SK-N-SH (cell line): ENCODE data around the gene KRT3.

Experiments
- EZH2phosphoT487 ChIP-seq: fragments of 200-600 bp; sonication (generic); IDR thresholded peaks from 2 replicates; pipeline ENCODE4 v1.6.1; 2017; ENCODE audit warnings: low read depth, mixed run types, mild to moderate bottlenecking, antibody characterized with exemption, moderate library complexity, borderline replicate concordance
- GATA2 ChIP-seq: sonication (generic); formaldehyde crosslinking; IDR thresholded peaks from 2 replicates; pipeline ENCODE4 v1.5.0; 2020; ENCODE audit warnings: mild to moderate bottlenecking, missing genetic modification reagents
- JUND ChIP-seq: IDR thresholded peaks from 2 replicates; pipeline ENCODE4 v1.4.0; 2012
- MAX ChIP-seq: IDR thresholded peaks from 2 replicates; pipeline ENCODE4 v1.4.0; 2012; ENCODE audit warnings: low read depth
- MXI1 ChIP-seq: IDR thresholded peaks from 2 replicates; pipeline ENCODE4 v1.6.1; 2012; ENCODE audit warnings: mild to moderate bottlenecking, low read depth, low read length, improper control_type of control experiment
- POLR2AphosphoS5 ChIP-seq: IDR thresholded peaks from 2 replicates; pipeline ENCODE4 v1.6.1; 2012; ENCODE audit warnings: low read depth, low read length
- REST ChIP-seq: IDR thresholded peaks from 2 replicates; pipeline ENCODE4 v1.6.1; 2012; ENCODE audit warnings: mild to moderate bottlenecking, low read depth, low read length, moderate library complexity
- TAF1 ChIP-seq: IDR thresholded peaks from 2 replicates; pipeline ENCODE4 v1.6.1; 2012; ENCODE audit warnings: low read depth, mild to moderate bottlenecking, low read length, moderate library complexity, borderline replicate concordance
- USF2 ChIP-seq: fragments of 150-350 bp; IDR thresholded peaks from 2 replicates; pipeline ENCODE4 v1.6.1; 2017; ENCODE audit warnings: antibody characterized with exemption, low read length, low read depth, borderline replicate concordance
- TF ChIP-seq, protein P1 (sequence below): IDR thresholded peaks from 2 replicates; pipeline ENCODE4 v1.4.0; 2012; ENCODE audit warnings: low read depth, borderline replicate concordance
- TF ChIP-seq, protein P2 (sequence below): fragments of 200-600 bp; sonication (generic); IDR thresholded peaks from 2 replicates; pipeline ENCODE4 v1.6.1; 2017; ENCODE audit warnings: antibody characterized with exemption, mild to moderate bottlenecking, moderate library complexity
- TF ChIP-seq, protein P3 (sequence below): IDR thresholded peaks from 2 replicates; pipeline ENCODE4 v1.4.0; 2012; ENCODE audit warnings: low read depth, borderline replicate concordance

GRCh38 chr12:52778833-52779232 is 17.1 kb downstream of the KRT3 start:
- TF ChIP-seq REST (no peak), EZH2phosphoT487 (no peak), POLR2AphosphoS5 (no peak), GATA2 (CRISPR knock-in tag) (no peak), MXI1 (no peak), USF2 (no peak), JUND (no peak), MAX (no peak), TAF1 (no peak)
- TF ChIP-seq, protein P1, sequence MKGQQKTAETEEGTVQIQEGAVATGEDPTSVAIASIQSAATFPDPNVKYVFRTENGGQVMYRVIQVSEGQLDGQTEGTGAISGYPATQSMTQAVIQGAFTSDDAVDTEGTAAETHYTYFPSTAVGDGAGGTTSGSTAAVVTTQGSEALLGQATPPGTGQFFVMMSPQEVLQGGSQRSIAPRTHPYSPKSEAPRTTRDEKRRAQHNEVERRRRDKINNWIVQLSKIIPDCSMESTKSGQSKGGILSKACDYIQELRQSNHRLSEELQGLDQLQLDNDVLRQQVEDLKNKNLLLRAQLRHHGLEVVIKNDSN = no peak
- TF ChIP-seq, protein P2, sequence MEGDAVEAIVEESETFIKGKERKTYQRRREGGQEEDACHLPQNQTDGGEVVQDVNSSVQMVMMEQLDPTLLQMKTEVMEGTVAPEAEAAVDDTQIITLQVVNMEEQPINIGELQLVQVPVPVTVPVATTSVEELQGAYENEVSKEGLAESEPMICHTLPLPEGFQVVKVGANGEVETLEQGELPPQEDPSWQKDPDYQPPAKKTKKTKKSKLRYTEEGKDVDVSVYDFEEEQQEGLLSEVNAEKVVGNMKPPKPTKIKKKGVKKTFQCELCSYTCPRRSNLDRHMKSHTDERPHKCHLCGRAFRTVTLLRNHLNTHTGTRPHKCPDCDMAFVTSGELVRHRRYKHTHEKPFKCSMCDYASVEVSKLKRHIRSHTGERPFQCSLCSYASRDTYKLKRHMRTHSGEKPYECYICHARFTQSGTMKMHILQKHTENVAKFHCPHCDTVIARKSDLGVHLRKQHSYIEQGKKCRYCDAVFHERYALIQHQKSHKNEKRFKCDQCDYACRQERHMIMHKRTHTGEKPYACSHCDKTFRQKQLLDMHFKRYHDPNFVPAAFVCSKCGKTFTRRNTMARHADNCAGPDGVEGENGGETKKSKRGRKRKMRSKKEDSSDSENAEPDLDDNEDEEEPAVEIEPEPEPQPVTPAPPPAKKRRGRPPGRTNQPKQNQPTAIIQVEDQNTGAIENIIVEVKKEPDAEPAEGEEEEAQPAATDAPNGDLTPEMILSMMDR = no peak
- TF ChIP-seq, protein P3, sequence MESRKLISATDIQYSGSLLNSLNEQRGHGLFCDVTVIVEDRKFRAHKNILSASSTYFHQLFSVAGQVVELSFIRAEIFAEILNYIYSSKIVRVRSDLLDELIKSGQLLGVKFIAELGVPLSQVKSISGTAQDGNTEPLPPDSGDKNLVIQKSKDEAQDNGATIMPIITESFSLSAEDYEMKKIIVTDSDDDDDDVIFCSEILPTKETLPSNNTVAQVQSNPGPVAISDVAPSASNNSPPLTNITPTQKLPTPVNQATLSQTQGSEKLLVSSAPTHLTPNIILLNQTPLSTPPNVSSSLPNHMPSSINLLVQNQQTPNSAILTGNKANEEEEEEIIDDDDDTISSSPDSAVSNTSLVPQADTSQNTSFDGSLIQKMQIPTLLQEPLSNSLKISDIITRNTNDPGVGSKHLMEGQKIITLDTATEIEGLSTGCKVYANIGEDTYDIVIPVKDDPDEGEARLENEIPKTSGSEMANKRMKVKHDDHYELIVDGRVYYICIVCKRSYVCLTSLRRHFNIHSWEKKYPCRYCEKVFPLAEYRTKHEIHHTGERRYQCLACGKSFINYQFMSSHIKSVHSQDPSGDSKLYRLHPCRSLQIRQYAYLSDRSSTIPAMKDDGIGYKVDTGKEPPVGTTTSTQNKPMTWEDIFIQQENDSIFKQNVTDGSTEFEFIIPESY = no peak
